K562 (cell line): ENCODE results near the gene APOM. TPM values are rescaled to one million over a fixed set of nuclear protein-coding genes. Genes with fewer than 3 reads are reported as not detected.
A peak's percentile ranks its signal among the peaks of the same experiment; 100 is the strongest.

ENCODE experiments used
- CC2D1A ChIP-seq: fragments of 450-650 bp; IDR thresholded peaks from 2 replicates; pipeline ENCODE4 v1.6.1; 2017; ENCODE audit warnings: mild to moderate bottlenecking
- CGGBP1 ChIP-seq: fragments of 250-450 bp; sonication (Bioruptor Pico); IDR thresholded peaks from 2 replicates; pipeline ENCODE4 v1.9.0; 2021; ENCODE audit warnings: mild to moderate bottlenecking
- DACH1 ChIP-seq: fragments of 450-650 bp; IDR thresholded peaks from 2 replicates; pipeline ENCODE4 v1.6.1; 2018; ENCODE audit not compliant: partially characterized antibody
- GATAD2A ChIP-seq: fragments of 450-650 bp; IDR thresholded peaks from 2 replicates; pipeline ENCODE4 v1.6.1; 2017
- GTF3C2 ChIP-seq: IDR thresholded peaks from 3 replicates; pipeline ENCODE4 v1.6.1; 2011; ENCODE audit warnings: borderline replicate concordance, mild to moderate bottlenecking, moderate library complexity; ENCODE audit not compliant: insufficient read length; ENCODE audit errors: extremely low read depth
- HES1 ChIP-seq: fragments of 450-650 bp; IDR thresholded peaks from 2 replicates; pipeline ENCODE4 v1.6.1; 2016; ENCODE audit warnings: low read depth, mild to moderate bottlenecking, moderate library complexity
- IRF2 ChIP-seq: sonication (generic); formaldehyde crosslinking; IDR thresholded peaks from 2 replicates; pipeline ENCODE4 v1.8.1; 2022; ENCODE audit warnings: mild to moderate bottlenecking, missing genetic modification reagents
- MAX ChIP-seq: sonication (generic); formaldehyde crosslinking; IDR thresholded peaks from 2 replicates; pipeline ENCODE4 v1.9.0; 2022; ENCODE audit warnings: mild to moderate bottlenecking, missing genetic modification reagents
- MAZ ChIP-seq, 2 experiments: fragments of 450-650 bp in 1 of 2; sonication (generic) in 1 of 2; formaldehyde crosslinking; IDR thresholded peaks in 1 of 2; conservative IDR thresholded peaks in 1 of 2; 2 replicates each; pipeline versions ENCODE4 v1.4.0 to v1.5.0; 2020; ENCODE audit warnings: mild to moderate bottlenecking in 1 of 2, missing genetic modification reagents in 1 of 2
- MECOM ChIP-seq: fragments of 250-450 bp; sonication (Bioruptor Pico); IDR thresholded peaks from 2 replicates; pipeline ENCODE4 v1.8.0; 2022; ENCODE audit warnings: inconsistent platforms
- MIER1 ChIP-seq: fragments of 450-650 bp; IDR thresholded peaks from 2 replicates; pipeline ENCODE4 v1.6.1; 2016; ENCODE audit warnings: antibody characterized with exemption, mild to moderate bottlenecking, low read depth
- NR2C1 ChIP-seq, 2 experiments: fragments of 450-650 bp; IDR thresholded peaks; 2 replicates each; pipeline ENCODE4 v1.6.1; 2017; ENCODE audit warnings: mild to moderate bottlenecking in 2 of 2, antibody characterized with exemption in 1 of 2, inconsistent platforms in 1 of 2, missing compliant biosample characterization in 1 of 2, missing genetic modification characterization in 1 of 2
- RFX1 ChIP-seq: fragments of 450-650 bp; IDR thresholded peaks from 2 replicates; pipeline ENCODE4 v1.6.1; 2016; ENCODE audit warnings: mild to moderate bottlenecking, moderate library complexity
- SIX5 ChIP-seq, 2 experiments: IDR thresholded peaks; 2 replicates each; pipeline ENCODE4 v1.6.1; 2011; ENCODE audit warnings: low read length in 2 of 2, borderline replicate concordance in 1 of 2, low read depth in 1 of 2, mild to moderate bottlenecking in 1 of 2, moderate library complexity in 1 of 2; ENCODE audit not compliant: insufficient read depth in 1 of 2
- SMARCC2 ChIP-seq: fragments of 450-650 bp; IDR thresholded peaks from 2 replicates; pipeline ENCODE4 v1.6.1; 2017; ENCODE audit warnings: antibody characterized with exemption, moderate library complexity, mild to moderate bottlenecking, low read depth
- SMARCE1 ChIP-seq: fragments of 450-650 bp; IDR thresholded peaks from 2 replicates; pipeline ENCODE4 v1.7.1; 2016; ENCODE audit warnings: mild to moderate bottlenecking
- TRIM24 ChIP-seq, 2 experiments: fragments of 450-650 bp; IDR thresholded peaks; 2 replicates each; pipeline ENCODE4 v1.6.1; 2016
- VEZF1 ChIP-seq: fragments of 200-800 bp; sonication (Bioruptor generic); IDR thresholded peaks from 2 replicates; pipeline ENCODE4 v1.6.1; 2017; ENCODE audit warnings: missing genetic modification characterization, missing compliant biosample characterization
- ZNF143 ChIP-seq: sonication (generic); formaldehyde crosslinking; IDR thresholded peaks from 2 replicates; pipeline ENCODE4 v1.9.0; 2022; ENCODE audit warnings: mild to moderate bottlenecking, missing genetic modification reagents
- ZNF224 ChIP-seq: sonication (generic); formaldehyde crosslinking; IDR thresholded peaks from 2 replicates; pipeline ENCODE4 v1.8.0; 2022; ENCODE audit warnings: mild to moderate bottlenecking, missing genetic modification reagents
- ZNF512 ChIP-seq: IDR thresholded peaks from 2 replicates; pipeline ENCODE4 v1.6.1; 2016; ENCODE audit warnings: missing genetic modification characterization, missing compliant biosample characterization
- polyA plus RNA-seq, 8 experiments: library from polyadenylated mRNA; depleted of rRNA in 4 of 8; stranded (reverse) in 5 of 8; unstranded in 3 of 8; fragments of >200 nt; fragmentation: Nextera tagmentation in 2 of 8; fragmentation: Illumina TruSeq in 1 of 8; extraction: Ambion mirVana in 2 of 8; extraction: Trizol in 1 of 8; gene quantifications; 2 replicates each; pipeline versions ENCODE4 v1.2.1 to v1.2.3, GENCODE V29; 2011 to 2014; ENCODE audit warnings: inconsistent platforms in 1 of 8, missing spikeins in 1 of 8
- total RNA-seq, 7 experiments: library from RNA; depleted of rRNA in 6 of 7; stranded (reverse); fragments of >200 nt in 6 of 7; fragmentation: Illumina TruSeq in 2 of 7; extraction: Trizol in 2 of 7; gene quantifications; 2 replicates each; pipeline versions ENCODE4 v1.2.1 to v1.2.3, GENCODE V29; 2011 to 2021; ENCODE audit warnings: low replicate concordance in 1 of 7

Gene APOM
- total and polyA plus RNA-seq, 9 of the 15 experiments (the other 6 are each of a cell fraction or from before 2014, with no cell fraction given): 5.7 to 24.3 (median 10.4) TPM

- TF ChIP-seq MIER1: peak; percentile 72; the same call in 1 of the 2 replicates
- peak in 1 of 2 experiments; percentile 14; a peak in 1 of 4 replicates for TF ChIP-seq TRIM24 (IDR thresholded peaks at IDR 0.05)
- no peak for TF ChIP-seq RFX1
- no peak for TF ChIP-seq DACH1
- no peak for TF ChIP-seq MAZ (CRISPR knock-in tag; conservative IDR thresholded peaks at IDR 0.05 in 1 of 2, IDR thresholded peaks at IDR 0.05 in 1 of 2)
- no peak for TF ChIP-seq IRF2 (CRISPR knock-in tag)
- peak; percentile 94 for TF ChIP-seq ZNF512
- TF ChIP-seq ZNF224: no peak
- no peak for TF ChIP-seq HES1
- TF ChIP-seq MAX (CRISPR knock-in tag): no peak
- TF ChIP-seq CGGBP1 (CRISPR knock-in tag): no peak
- no peak for TF ChIP-seq SIX5 (IDR thresholded peaks at IDR 0.05; ENCODE audit: borderline replicate concordance in 1 of 2, insufficient read depth in 1 of 2, low read depth in 1 of 2, low read length in 2 of 2)
- TF ChIP-seq VEZF1 (CRISPR knock-in tag): no peak
- no peak for TF ChIP-seq NR2C1 (IDR thresholded peaks at IDR 0.05)
- TF ChIP-seq NR2C1 (tag; IDR thresholded peaks at IDR 0.05): no peak
- TF ChIP-seq GATAD2A: no peak
- TF ChIP-seq MECOM (CRISPR knock-in tag): 0 out of 2 replicates have a peak, but pooled peaks have one; percentile 29
- TF ChIP-seq CC2D1A: 0 out of 2 replicates have a peak, but pooled peaks have one; percentile 54
- no peak for TF ChIP-seq ZNF143
- TF ChIP-seq SMARCC2: peak; percentile 61; the same call in 1 of the 2 replicates
- TF ChIP-seq GTF3C2: no peak
- TF ChIP-seq SMARCE1: peak; percentile 73; the same call in 1 of the 2 replicates
These were observed 34.3 kb upstream of the APOM start (continued) for GRCh38 chr6:31621320-31621939.
